GM19025 (cell line): Measurements from ENCODE around the gene FHIP1A.

Experiments used
- ATAC-seq: cut with Tn5 transposase; IDR thresholded peaks from one replicate; pipeline ENCODE4 v1.9.1; 2021; ENCODE audit warnings: mild to moderate bottlenecking, low read depth, moderate library complexity; ENCODE audit not compliant: unreplicated experiment

Gene FHIP1A

DNA sequence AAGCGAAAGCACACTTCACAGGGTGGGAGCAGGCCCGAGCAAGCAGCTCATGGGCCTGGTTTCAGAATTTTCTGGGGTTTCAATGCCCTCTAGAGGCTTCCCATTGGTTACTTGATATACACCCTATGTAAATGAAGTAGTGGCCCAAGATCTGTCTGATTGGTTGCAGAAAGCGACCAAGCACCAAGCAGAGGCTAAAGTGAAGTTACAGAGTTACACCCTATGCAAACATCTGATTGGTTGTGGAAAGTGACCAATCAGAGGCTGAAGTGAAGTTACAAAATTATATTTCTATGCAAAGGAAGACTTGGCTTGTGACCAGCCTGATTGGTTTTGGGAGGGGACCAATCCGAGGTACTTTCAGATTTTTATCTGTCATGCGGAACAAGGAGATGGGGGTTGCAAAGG is 8.2 kb downstream of the FHIP1A start:
- peak; percentile 53 for ATAC-seq

DNA sequence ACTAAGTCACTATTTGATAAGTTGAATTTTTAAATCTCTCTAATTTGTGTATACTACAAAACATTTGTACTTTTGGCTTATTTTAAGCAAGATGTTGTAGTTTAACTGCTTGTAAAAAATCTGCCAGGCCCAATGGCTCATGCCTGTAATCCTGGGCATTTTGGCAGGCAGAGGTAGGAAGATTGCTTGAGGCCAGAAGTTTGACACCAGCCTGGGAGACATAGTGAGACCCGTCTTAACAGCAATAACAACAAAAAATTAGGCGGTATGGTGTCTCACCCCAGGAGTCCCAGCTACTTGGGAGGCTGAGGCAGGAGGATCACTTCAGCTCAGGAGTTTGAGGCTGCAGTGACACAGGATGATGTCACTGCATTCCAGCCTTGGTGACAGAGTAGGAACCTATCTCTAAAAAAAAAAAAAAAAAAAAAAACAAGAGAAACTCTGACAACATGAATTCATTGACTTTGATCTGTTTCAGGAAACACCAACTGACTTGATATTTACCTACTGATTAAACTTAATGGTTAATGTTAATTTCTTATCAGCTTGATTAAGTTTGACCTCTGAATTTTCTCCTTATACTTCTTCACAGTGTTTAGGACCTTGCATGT is 8.9 kb downstream of the FHIP1A start:
- no peak for ATAC-seq

GRCh38 chr4:151418385-151418784 is 9.4 kb downstream of the FHIP1A start:
- no peak for ATAC-seq

GRCh38 chr4:151418856-151419255 is 9.9 kb downstream of the FHIP1A start:
- no peak for ATAC-seq

DNA sequence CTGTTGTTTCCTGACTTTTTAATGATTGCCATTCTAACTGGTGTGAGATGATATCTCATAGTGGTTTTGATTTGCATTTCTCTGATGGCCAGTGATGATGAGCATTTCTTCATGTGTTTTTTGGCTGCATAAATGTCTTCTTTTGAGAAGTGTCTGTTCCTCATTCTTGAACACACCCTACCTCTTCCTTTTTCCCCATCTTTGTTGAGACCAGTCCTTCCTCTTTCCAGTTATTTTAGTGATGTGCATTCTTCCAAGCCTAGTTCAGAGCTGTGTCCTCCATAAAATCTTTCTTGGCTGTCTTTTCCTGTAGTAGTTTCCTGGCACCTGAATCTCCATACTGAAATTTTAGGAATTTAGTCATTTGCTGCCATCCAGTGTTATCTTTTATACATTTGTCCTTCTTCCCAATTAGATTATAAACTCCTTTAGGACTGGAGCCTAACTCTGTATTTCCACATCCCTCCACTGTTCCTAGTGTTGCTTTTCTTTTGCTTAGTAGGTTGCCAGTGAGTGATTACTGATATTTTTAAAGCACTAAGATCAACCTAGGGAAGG is 11.4 kb downstream of the FHIP1A start:
- ATAC-seq, result no peak

- no peak for ATAC-seq
Observed at GRCh38 chr4:151422854-151423253, 13.9 kb downstream of the FHIP1A start.

GRCh38 chr4:151426513-151426912 is 17.5 kb downstream of the FHIP1A start:
- no peak for ATAC-seq

DNA sequence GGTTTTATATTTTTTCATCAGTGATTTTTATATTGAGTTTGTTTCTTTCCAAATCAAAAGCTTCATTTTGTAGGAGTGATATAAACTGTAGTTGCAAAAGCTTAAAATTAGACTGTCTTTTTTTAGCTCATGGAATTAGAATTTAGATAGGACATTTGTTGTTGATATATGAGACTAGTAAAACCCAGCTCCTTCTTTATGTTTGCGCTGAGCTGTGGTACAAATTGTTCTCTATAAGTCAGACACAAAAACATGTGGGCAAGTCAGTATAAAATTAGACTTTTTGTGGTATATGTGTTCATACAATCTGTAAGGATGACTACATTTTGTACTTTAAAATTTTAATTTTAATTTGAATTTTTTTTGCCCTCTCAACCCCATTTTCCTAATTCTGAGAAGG is 18.3 kb downstream of the FHIP1A start:
- no peak for ATAC-seq

GRCh38 chr4:151428346-151428745 is 19.4 kb downstream of the FHIP1A start:
- no peak for ATAC-seq

DNA sequence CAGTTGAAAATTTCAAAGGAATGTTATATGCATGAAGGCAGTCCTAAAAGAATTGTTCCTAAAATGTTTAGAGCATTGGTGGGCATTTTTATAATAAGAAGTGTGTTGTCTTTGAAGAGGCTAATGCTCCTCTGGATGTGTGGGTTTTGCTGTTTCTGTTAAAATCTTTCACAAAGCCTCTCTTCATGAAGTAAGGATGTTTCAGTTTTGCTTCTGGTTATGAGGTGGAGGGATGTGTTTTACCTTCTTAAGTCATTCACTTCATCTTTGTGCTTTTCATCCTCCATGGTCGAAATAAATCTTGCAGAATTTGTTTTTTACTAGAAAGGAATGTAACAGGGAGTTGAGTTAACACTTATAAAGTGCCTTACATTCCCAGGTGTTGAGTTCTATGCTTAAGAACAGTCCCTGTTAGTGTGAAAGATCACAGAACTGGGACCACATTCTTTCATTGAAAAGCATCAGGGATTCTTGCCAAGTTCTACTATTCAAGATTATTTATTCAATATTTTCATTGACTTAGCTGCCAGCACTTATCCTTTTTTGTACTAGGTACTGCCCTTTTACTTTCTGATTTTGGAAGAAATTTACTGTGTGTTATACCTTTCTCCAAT is 21.1 kb downstream of the FHIP1A start:
- peak; percentile 69 for ATAC-seq

- ATAC-seq, result no peak
Observed at GRCh38 chr4:151430740-151431457, 21.9 kb downstream of the FHIP1A start.

DNA sequence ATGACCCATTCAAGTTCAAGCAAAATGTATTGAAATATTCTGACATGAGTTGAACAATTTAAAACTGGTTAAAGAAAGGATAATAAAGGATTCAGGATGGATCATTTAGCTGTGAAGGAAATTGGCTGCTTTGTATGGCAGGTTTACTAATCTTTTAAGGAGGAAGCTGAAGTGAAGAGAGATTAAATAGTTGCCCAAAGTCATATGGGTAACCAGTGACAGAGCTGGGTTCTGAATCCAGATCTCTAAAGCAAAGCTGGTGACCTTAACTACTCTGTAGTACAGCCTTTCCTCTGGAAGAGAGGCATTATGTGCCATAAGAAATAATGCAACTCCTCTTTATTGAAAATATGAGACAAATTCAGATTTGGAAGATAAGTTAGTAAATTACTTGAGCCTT is 22.8 kb downstream of the FHIP1A start:
- ATAC-seq, result no peak

GRCh38 chr4:151432654-151433053 is 23.7 kb downstream of the FHIP1A start:
- no peak for ATAC-seq

DNA sequence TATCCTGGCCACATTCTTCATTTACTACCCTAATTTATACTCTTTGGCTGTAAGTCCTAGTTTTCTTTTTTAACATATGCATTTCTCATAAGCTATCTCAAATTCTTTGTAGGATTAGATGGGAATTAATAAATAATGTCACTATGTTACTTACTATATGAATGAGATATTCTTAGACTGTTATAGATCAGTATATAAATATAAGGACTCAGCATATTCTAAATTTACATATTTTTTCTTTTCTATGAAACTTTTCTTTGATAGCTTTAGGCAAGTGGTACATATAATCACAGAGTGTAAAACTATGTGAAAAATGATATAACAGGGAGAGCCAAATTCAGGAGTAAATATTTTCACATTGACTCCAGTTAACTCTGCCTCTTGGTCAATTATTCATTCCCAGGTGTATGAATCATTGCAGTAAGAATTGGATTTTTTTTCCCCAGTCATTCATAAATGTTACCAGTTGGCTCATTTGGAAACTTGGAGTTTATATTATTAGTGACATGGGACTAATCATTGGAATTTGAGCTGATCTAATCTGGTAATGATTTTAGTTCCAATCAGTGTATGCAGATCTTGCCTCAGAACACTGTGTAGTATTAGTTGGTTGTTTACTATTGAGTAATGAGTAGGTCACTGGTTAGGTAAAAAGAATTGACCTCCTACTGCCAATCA is 25.3 kb downstream of the FHIP1A start:
- ATAC-seq, result no peak

DNA sequence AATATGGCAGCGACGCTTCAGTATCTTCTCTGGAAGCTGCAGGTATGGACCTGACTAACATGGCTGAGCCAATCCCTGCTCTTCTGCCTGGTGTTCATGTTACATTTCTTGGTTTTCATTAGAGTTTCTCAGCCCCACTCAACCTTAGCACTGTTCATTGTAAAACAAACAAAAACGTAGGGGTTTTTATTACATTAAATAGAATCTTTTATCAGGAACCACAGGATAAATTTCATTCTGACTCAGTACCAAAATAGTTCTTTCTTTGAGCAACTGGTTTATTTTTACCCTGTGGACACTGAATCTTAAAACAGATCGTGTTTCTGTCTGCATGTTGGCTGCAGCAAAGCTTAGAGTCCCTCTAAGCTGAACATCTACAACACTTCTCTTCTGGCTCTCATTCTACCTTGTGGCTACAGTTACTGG is 27.1 kb downstream of the FHIP1A start:
- no peak for ATAC-seq

DNA sequence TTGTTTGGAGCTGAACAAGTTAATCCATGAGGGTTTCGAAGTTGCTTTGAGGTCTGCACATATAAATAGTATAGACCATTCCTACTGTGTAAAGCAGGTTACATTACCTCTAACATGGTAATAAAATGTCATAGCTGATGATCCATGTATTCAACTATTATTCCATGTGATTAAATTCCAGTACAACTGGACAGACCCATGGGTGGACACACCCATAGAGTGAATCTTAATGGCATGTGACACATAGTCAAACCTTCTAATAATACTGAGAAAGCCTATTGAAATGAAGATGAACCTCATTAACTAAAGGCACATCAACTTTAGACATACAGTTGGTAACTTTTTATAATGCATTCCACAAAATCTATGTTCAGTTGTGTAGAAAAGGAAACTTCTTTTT is 28.5 kb downstream of the FHIP1A start:
- no peak for ATAC-seq

GRCh38 chr4:151438154-151438553 is 29.2 kb downstream of the FHIP1A start:
- no peak for ATAC-seq

DNA sequence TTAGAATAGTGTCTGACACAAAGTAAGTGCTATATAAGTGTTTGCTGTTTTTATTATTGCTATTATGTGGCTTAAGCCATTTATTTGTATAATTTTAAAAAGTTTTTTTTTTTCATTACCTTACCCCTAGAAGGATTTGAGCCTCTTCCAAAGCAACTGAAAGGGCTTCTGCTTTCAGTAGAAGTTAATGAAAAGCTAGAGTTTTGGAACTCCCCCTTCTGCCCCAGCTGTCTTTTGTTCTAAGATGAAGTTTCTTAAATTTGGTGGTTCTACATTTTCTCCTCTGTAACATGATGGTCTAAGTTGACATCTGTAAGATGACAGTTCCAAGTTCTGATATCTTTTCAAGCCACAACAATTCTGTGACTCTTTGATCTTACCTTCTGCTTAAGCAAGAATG is 30.3 kb downstream of the FHIP1A start:
- ATAC-seq, result peak; percentile 78

GRCh38 chr4:151442002-151442401 is 33.0 kb downstream of the FHIP1A start:
- ATAC-seq, result no peak

- ATAC-seq, result no peak
Observed at GRCh38 chr4:151443247-151443646, 34.3 kb downstream of the FHIP1A start.

GRCh38 chr4:151443752-151444151 is 34.8 kb downstream of the FHIP1A start:
- ATAC-seq, result no peak
